Lower leg skin (tissue), 4 donors: ENCODE data around the gene PRPF6. TPM values are rescaled to one million over a fixed set of nuclear protein-coding genes. Genes with fewer than 3 reads are reported as not detected.

Experiments
- DNase-seq, 2 donors: peaks; one replicate each; pipeline ENCODE4 v3.0.0-alpha.2; 2019; ENCODE audit warnings: low spot score in 2 of 2
- H3K4me3 ChIP-seq: fragments of 200-600 bp; sonication (generic); 2 replicates; pipeline ENCODE4 v1.5.1; 2017; ENCODE audit warnings: mild to moderate bottlenecking, low read depth; ENCODE audit not compliant: poor library complexity, severe bottlenecking
- POLR2A ChIP-seq, 2 donors: fragments of 450-650 bp; IDR thresholded peaks; one replicate each; pipeline ENCODE4 v1.6.1; 2016 to 2017; ENCODE audit warnings: antibody characterized with exemption in 2 of 2, mild to moderate bottlenecking in 1 of 2, moderate library complexity in 1 of 2
- WGBS, 2 donors: methylation state at CpG; one replicate each; pipeline ENCODE4 v1.1.5; 2018; 5-methylcytosine and 5-hydroxymethylcytosine counted together
- intact Hi-C: fragments of 100-400 bp; cut with DNase I; formaldehyde crosslinking; loops from one replicate; pipeline ENCODE4 v1.15.0; 2023; ENCODE audit warnings: low total_unique reads
- total RNA-seq, 4 donors: library from RNA; depleted of rRNA; stranded (reverse); fragments of >200 nt; gene quantifications; one replicate each; pipeline ENCODE4 v1.1.0, GENCODE V29; 2016
- TF ChIP-seq, protein P1 (sequence below), 3 donors: fragments of 450-650 bp; IDR thresholded peaks; one replicate each; pipeline ENCODE4 v1.5.1; 2016; ENCODE audit warnings: antibody characterized with exemption in 3 of 3, mild to moderate bottlenecking in 3 of 3, moderate library complexity in 2 of 3

Gene PRPF6
- total RNA-seq, 4 donors from 2014 or later, result 66.8 to 88.3 (median 79.1) TPM

DNA sequence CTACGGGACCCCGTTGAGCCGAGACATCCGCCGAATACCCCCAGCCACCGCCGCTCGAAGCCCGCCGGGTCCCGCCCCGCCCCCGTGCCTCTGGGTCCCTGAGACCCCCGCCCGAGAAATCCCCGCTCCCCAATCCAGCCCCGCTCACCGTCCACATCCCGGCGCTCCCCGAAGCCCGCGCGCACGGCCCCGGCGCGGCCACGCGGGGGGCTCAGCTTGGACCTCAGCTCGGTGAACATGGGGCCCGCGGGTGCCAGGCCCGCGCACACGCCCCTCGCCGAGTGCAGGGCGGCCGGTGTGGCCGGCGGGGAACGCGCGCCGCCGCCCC, 1.7 kb upstream of the PRPF6 start:
- peak overlapping the region; percentile 45 for H3K4me3 ChIP-seq
- intact Hi-C loops, result loop anchor here (10.0 kb wide), 1 partner anchor 194 kb away; no protein-coding TSS in a partner anchor
- DNase-seq, result no peak
- WGBS, 2 donors, result 0 to 3% methylated on average over 6 to 25 of the region's 47 CpGs
- TF ChIP-seq, protein P1, sequence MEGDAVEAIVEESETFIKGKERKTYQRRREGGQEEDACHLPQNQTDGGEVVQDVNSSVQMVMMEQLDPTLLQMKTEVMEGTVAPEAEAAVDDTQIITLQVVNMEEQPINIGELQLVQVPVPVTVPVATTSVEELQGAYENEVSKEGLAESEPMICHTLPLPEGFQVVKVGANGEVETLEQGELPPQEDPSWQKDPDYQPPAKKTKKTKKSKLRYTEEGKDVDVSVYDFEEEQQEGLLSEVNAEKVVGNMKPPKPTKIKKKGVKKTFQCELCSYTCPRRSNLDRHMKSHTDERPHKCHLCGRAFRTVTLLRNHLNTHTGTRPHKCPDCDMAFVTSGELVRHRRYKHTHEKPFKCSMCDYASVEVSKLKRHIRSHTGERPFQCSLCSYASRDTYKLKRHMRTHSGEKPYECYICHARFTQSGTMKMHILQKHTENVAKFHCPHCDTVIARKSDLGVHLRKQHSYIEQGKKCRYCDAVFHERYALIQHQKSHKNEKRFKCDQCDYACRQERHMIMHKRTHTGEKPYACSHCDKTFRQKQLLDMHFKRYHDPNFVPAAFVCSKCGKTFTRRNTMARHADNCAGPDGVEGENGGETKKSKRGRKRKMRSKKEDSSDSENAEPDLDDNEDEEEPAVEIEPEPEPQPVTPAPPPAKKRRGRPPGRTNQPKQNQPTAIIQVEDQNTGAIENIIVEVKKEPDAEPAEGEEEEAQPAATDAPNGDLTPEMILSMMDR (IDR thresholded peaks at IDR 0.05), result no peak
- TF ChIP-seq POLR2A (IDR thresholded peaks at IDR 0.05), result no peak

DNA sequence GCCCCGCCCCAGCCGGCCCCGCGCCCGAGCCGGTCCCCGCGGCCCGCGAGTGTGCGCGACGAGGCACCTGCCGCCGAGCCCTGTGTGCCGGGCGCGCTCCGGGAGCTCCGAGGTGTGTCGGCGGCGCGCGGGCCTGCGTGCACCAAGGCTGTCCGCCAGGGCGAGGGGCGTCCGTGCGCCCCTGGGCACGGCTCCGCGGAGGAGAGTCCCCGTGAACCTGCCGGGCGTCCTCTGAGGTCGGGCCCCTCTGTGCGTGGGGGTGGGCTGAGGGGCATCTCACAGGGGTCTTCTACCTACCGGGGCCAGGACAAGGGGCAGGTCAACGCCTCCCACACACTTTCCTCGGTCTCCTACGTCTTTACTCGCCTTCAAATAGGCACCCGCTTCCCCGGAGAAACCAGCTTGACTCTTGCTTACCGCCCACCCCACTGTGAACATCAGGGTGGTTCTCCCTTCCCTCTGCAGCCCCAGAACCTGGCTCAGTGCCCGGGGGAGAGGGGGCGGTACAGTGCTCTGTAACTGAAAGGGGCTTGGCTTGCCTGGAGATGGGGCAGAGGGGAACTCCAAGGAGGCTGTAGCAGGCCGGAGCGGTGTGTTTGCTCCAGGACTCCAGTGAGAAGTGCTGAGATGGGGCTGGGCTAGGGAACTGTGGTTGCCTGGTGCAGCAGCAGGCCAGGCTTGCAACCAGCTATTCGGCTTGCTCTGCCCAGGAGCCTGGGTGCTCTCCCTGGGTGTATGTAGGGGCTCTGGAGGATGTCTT, 1.2 kb upstream of the PRPF6 start, which contains the start of gene SAMD10:
SAMD10 (minus strand) TSS at position 86 of the 760 bp plus-strand sequence. CDS start 175 bp downstream, outside the sequence.
- no peak for TF ChIP-seq POLR2A (IDR thresholded peaks at IDR 0.05)
- TF ChIP-seq, protein P1 (IDR thresholded peaks at IDR 0.05), result no peak
- WGBS, 2 donors, result 2 to 3% methylated on average over 16 to 26 of the region's 52 CpGs
- DNase-seq, result no peak
- peak within 1 kb of the TSS; percentile 45 for H3K4me3 ChIP-seq
- intact Hi-C loops, result loop anchor here (10.0 kb wide), 1 partner anchor 195 kb away; no protein-coding TSS in a partner anchor

GRCh38 chr20:63980317-63980805, 571 bp upstream of the PRPF6 start:
- no peak for DNase-seq
- 48 to 55% methylated on average over 15 of the region's 15 CpGs for WGBS, 2 donors
- H3K4me3 ChIP-seq, result no peak overlapping the region
- TF ChIP-seq, protein P1 (IDR thresholded peaks at IDR 0.05), result no peak
- TF ChIP-seq POLR2A (IDR thresholded peaks at IDR 0.05), result no peak
- intact Hi-C loops, result no loop called here

- H3K4me3 ChIP-seq, result no peak overlapping the region
- DNase-seq, result no peak
- TF ChIP-seq, protein P1 (IDR thresholded peaks at IDR 0.05), result no peak
- TF ChIP-seq POLR2A (IDR thresholded peaks at IDR 0.05), result no peak
- 81 to 88% methylated on average over 14 of the region's 14 CpGs for WGBS, 2 donors
- intact Hi-C loops, result no loop called here
Observed at GRCh38 chr20:63982937-63983336, 2.0 kb downstream of the PRPF6 start.

DNA sequence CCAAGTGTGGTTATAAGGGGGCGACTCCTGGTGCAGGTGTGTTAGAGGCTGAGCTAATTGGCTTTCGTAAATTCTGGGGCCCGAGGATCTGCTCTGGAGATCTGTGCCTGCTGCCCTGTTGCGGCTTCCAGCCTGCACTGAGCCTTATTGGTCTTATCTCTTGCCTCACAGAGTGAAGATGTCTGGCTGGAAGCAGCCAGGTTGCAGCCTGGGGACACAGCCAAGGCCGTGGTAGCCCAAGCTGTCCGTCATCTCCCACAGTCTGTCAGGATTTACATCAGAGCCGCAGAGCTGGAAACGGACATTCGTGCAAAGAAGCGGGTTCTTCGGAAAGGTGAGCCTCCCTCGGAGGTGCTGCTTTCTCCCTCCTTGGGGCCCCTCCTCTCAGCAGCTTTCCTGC, 20.0 kb downstream of the PRPF6 start:
- no peak overlapping the region for H3K4me3 ChIP-seq
- TF ChIP-seq, protein P1 (IDR thresholded peaks at IDR 0.05), result no peak
- no peak for TF ChIP-seq POLR2A (IDR thresholded peaks at IDR 0.05)
- DNase-seq, result no peak
- WGBS, 2 donors, result 87 to 94% methylated on average over 12 of the region's 12 CpGs
- intact Hi-C loops, result no loop called here
